Measurements from ENCODE around the gene XRCC1.
"Not testable (repeated sequence)": the region's sequence is repeated elsewhere in the genome, so short reads cannot be mapped to it uniquely, and the experiment has no call there.

XRCC1 gene

GRCh38 chr19:43575156-43575950, at the start of gene XRCC1, which contains the start of gene PINLYP:
Gene XRCC1, minus strand, starts transcription at chr19:43575527. Its CDS starts 69 bp downstream, at chr19:43575458.
Gene PINLYP, plus strand, starts transcription at chr19:43575801. Its CDS starts 1,391 bp downstream, at chr19:43577192.
- peak; percentile 93 for DNase-seq (ENCODE audit: low read depth)

GRCh38 chr19:43624933-43625332, 49.6 kb upstream of the XRCC1 start:
- peak; percentile 72 for DNase-seq (ENCODE audit: low read depth)

- no peak for DNase-seq (ENCODE audit: low read depth)
These were observed 48.8 kb upstream of the XRCC1 start for GRCh38 chr19:43623889-43624670.

- no peak for DNase-seq (ENCODE audit: low read depth)
These were observed 47.6 kb upstream of the XRCC1 start for GRCh38 chr19:43622956-43623355.

GRCh38 chr19:43622070-43622469, 46.7 kb upstream of the XRCC1 start:
- DNase-seq (ENCODE audit: low read depth): no peak

GRCh38 chr19:43620061-43621001, 45.0 kb upstream of the XRCC1 start:
- DNase-seq (ENCODE audit: low read depth): peak; percentile 76

GRCh38 chr19:43619262-43620060, 44.1 kb upstream of the XRCC1 start, which contains the start of gene ZNF428:
Gene ZNF428, minus strand, starts transcription at chr19:43619629. Its CDS starts 5,325 bp downstream, at chr19:43614304.
- DNase-seq (ENCODE audit: low read depth): peak; percentile 75

GRCh38 chr19:43618921-43619261, 43.6 kb upstream of the XRCC1 start:
- DNase-seq (ENCODE audit: low read depth): no peak

- no peak for DNase-seq (ENCODE audit: low read depth)
These were observed 41.6 kb upstream of the XRCC1 start for GRCh38 chr19:43616954-43617353.

- no peak for DNase-seq (ENCODE audit: low read depth)
These were observed 41.0 kb upstream of the XRCC1 start for GRCh38 chr19:43616306-43616705.

- no peak for DNase-seq (ENCODE audit: low read depth)
These were observed 37.0 kb upstream of the XRCC1 start for GRCh38 chr19:43612374-43612773.

GRCh38 chr19:43611788-43612187, 36.5 kb upstream of the XRCC1 start, which contains the start of gene SRRM5:
Gene SRRM5, plus strand, starts transcription at chr19:43612088. Its CDS starts 34 bp downstream, at chr19:43612122.
- no peak for DNase-seq (ENCODE audit: low read depth)

GRCh38 chr19:43610493-43610892, 35.2 kb upstream of the XRCC1 start:
- DNase-seq (ENCODE audit: low read depth): no peak

GRCh38 chr19:43609872-43610271, 34.5 kb upstream of the XRCC1 start:
- no peak for DNase-seq (ENCODE audit: low read depth)

GRCh38 chr19:43607238-43608205, 32.2 kb upstream of the XRCC1 start:
- no peak for DNase-seq (ENCODE audit: low read depth)

GRCh38 chr19:43606569-43607229, 31.4 kb upstream of the XRCC1 start:
- DNase-seq (ENCODE audit: low read depth): no peak

- no peak for DNase-seq (ENCODE audit: low read depth)
These were observed 30.7 kb upstream of the XRCC1 start for GRCh38 chr19:43605875-43606568.

GRCh38 chr19:43600326-43600725, 25.0 kb upstream of the XRCC1 start:
- DNase-seq (ENCODE audit: low read depth): not testable (repeated sequence)

All from activated gamma-delta T cell treated with anti-CD3 and anti-CD28 coated beads, Interleukin-2, amount 50 U/mL, for 16 hours (primary cell).